ENCODE measurements around the gene MAPK14. TPM values are rescaled to one million over a fixed set of nuclear protein-coding genes. Genes with fewer than 3 reads are reported as not detected.
"Not testable (repeated sequence)": the region's sequence is repeated elsewhere in the genome, so short reads cannot be mapped to it uniquely, and the experiment has no call there.

MAPK14 gene
- total RNA-seq, 2 experiments from 2014 or later: 39.1 to 44.0 TPM

DNA sequence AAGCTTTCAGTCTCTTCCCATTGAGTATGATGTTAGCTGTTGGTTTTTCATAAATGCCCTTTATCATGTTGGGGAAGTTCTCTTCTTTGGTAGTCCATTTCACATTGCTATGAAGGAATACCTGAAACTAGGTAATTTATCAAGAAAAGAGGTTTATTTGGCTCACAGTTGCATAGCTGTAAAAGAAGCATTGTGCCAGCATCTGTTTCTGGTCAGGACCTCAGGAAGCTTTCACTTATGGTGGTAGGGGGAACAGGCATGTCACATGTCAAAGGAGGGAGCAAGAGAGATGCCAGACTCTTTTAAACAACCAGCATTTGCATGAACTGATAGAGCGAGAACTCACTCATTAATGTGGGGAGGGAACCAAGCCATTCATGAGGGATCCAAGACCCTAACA is 54.7 kb downstream of the MAPK14 start:
- peaks cover 1% of the 10 kb centered on the region for H3K9me3 Mint-ChIP-seq (ENCODE audit: low read depth)
- POLR2A ChIA-PET: interaction anchor here (0.7 kb wide), 2 partner anchors 48 to 55 kb away, joined by 3 read pairs; partner anchors contain the start of gene MAPK14
- intact Hi-C loops (cut with DNase I, micrococcal nuclease): no loop called here

DNA sequence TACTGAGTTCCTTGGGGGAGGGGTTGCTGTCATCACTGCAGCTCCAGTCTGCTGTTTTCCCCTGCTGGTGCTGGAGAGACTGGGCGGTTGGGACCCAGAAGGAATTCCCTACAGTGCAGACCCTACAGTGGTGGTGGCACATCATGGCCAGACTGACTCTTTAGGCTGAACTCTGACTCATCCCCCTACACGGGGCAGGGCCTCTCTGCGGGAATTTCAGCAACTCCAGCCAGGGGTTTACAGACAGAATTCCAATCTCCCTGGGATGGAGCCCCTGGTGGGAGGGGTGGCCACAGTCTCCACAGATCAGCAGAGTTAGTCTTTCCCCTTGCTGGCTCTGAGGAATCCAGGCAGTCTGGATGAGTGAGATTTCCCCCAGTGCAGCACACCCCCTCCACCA is 55.8 kb downstream of the MAPK14 start:
- POLR2A ChIA-PET: no interaction called here
- no peaks in the 10 kb centered on the region for H3K27me3 Mint-ChIP-seq
- intact Hi-C loops (cut with DNase I, micrococcal nuclease): no loop called here

More for the DNA sequence above, 54.7 kb downstream of the MAPK14 start:
- CTCF ChIA-PET: interaction anchor here (1.2 to 6.9 kb wide), 5 partner anchors 9 to 57 kb away, joined by 3 to 55 read pairs (median 4); no protein-coding TSS in a partner anchor
- Mint-ChIP-seq H3K4me1 (peaks cover 8% of the 10 kb centered on the region), H3K4me3 (no peak overlapping the region), H3K27me3 (no peaks in the 10 kb centered on the region), H3K36me3 (ENCODE audit: low read depth) (peaks cover 59% of the 10 kb centered on the region), H3K27ac (no peak overlapping the region)
- ATAC-seq (no peak), DNase-seq (no peak)

DNA sequence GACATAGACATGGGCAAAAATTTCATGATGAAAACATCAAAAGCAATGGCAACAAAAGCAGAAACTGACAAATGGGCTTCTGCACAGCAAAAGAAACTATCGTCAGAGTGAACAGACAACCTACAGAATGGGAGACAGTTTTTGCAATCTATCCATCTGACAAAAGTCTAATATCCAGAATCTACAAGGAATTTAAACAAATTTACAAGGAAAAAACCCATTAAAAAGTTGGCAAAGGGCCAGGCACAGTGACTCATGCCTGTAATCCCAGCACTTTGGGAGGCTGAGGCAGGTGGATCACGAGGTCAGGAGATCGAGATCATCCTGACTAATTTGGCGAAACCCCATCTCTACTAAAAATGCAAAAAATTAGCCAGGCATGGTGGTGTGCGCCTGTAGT is 60.6 kb downstream of the MAPK14 start:
- POLR2A ChIA-PET; ATAC-seq; H3K4me1 Mint-ChIP-seq; H3K9me3 Mint-ChIP-seq (ENCODE audit: low read depth); H3K27ac Mint-ChIP-seq; intact Hi-C loops (cut with DNase I, micrococcal nuclease); DNase-seq; CTCF ChIA-PET; H3K4me3 Mint-ChIP-seq; H3K27me3 Mint-ChIP-seq: not testable (repeated sequence)
- H3K36me3 Mint-ChIP-seq (ENCODE audit: low read depth): peaks cover 26% of the 10 kb centered on the region

More for the DNA sequence above, 55.8 kb downstream of the MAPK14 start:
- CTCF ChIA-PET: interaction anchor here (0.7 to 6.9 kb wide), 3 partner anchors 10 to 56 kb away, joined by 3 to 55 read pairs (median 5); partner anchors contain the start of gene MAPK14
- peaks cover 8% of the 10 kb centered on the region for H3K4me1 Mint-ChIP-seq
- H3K4me3 Mint-ChIP-seq: no peak overlapping the region
- peaks cover 3% of the 10 kb centered on the region for H3K9me3 Mint-ChIP-seq (ENCODE audit: low read depth)
- ATAC-seq (no peak), DNase-seq (no peak)
- no peak overlapping the region for H3K27ac Mint-ChIP-seq
- peaks cover 65% of the 10 kb centered on the region for H3K36me3 Mint-ChIP-seq (ENCODE audit: low read depth)

GRCh38 chr6:36089048-36089447 is 61.4 kb downstream of the MAPK14 start:
- H3K4me3 Mint-ChIP-seq: no peak overlapping the region
- H3K9me3 Mint-ChIP-seq (ENCODE audit: low read depth): peaks cover 3% of the 10 kb centered on the region
- POLR2A ChIA-PET: no interaction called here
- intact Hi-C loops (cut with DNase I, micrococcal nuclease): no loop called here
- CTCF ChIA-PET: interaction anchor here (1.2 to 1.3 kb wide), 3 partner anchors 51 to 62 kb away, joined by 3 to 6 read pairs (median 3); no protein-coding TSS in a partner anchor
- no peak for DNase-seq
- peaks cover 18% of the 10 kb centered on the region for H3K36me3 Mint-ChIP-seq (ENCODE audit: low read depth)
- no peaks in the 10 kb centered on the region for H3K27me3 Mint-ChIP-seq
- peaks cover 11% of the 10 kb centered on the region for H3K4me1 Mint-ChIP-seq
- H3K27ac Mint-ChIP-seq: no peak overlapping the region
- no peak for ATAC-seq

DNA sequence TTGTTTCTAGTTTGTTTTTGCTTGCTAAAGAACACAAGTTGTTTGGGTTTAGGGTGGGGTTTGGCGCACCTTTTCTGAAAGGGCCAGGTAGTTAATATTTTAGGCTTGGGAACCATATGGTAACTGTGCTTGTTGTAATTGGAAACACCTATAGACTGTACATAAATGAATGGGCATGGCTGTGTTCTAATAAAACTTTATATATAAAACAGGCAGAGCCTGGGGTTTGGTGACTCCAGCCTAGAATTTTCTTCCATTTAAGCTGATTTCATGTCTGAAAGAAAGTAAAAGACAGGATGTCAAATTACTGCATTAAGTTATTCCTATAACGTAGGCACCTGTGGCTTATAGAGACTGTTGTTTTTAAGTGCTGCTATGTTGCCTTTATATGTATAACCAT is 66.6 kb downstream of the MAPK14 start:
- peaks cover 4% of the 10 kb centered on the region for H3K36me3 Mint-ChIP-seq (ENCODE audit: low read depth)
- H3K4me1 Mint-ChIP-seq: peaks cover 32% of the 10 kb centered on the region
- ATAC-seq (no peak), DNase-seq (no peak)
- ChIA-PET POLR2A (interaction anchor here (1.0 kb wide), 1 partner anchor 66 kb away, joined by 8 read pairs; the partner anchor contains the start of gene MAPK14), CTCF (interaction anchor here (0.6 to 9.5 kb wide), 38 partner anchors 10 to 754 kb away, joined by 3 to 183 read pairs (median 5); partner anchors contain the start of genes MAPK14 and SLC26A8)
- no peak overlapping the region for H3K4me3 Mint-ChIP-seq
- H3K9me3 Mint-ChIP-seq (ENCODE audit: low read depth): no peaks in the 10 kb centered on the region
- no peaks in the 10 kb centered on the region for H3K27me3 Mint-ChIP-seq
- no peak overlapping the region for H3K27ac Mint-ChIP-seq
- intact Hi-C loops (cut with DNase I, micrococcal nuclease): loop anchor here in 1 of 2 experiments (2.0 kb wide), 2 partner anchors 37 to 173 kb away; partner anchors contain the start of genes MAPK13 and SRPK1

DNA sequence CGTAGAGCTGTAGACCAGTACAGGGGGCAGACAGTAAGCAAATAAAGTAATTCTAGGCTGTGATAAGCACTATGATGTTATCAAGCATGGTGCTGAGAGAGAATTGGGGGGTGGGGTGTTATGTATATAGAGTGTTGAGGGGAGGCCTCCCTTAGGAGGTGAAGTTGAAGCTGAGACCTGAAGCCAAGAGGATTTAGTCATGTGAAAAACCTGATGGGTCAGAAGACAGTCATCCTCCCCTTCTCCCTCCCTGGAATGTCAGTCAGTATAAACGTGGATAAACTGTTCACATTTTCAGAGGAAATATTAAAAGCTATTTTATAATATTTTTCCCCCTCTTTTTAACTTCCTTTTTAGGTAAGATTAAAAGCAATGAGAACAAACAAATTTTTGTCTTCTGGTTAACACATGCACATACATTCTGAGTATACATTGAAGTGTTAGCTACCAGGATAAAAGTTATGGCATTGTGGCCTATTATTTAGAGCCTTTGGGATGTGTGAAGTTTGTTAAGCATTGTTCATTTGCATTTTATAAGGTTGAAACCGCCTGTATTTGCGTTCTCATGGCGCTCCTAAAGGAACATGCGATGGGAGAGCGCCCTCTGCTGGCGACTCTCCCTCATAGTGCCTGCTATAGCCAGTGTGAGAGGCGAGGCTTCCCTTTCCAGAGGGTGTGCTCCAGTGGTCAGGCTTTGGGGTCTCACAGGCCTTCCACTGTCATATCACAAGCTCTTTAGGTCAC is 67.3 kb downstream of the MAPK14 start:
- CTCF ChIA-PET: interaction anchor here (0.5 to 9.5 kb wide), 58 partner anchors 11 to 753 kb away, joined by 3 to 183 read pairs (median 4); partner anchors contain the start of genes MAPK14 and SLC26A8
- H3K27ac Mint-ChIP-seq: peak overlapping the region; percentile 35
- H3K36me3 Mint-ChIP-seq (ENCODE audit: low read depth): peaks cover 4% of the 10 kb centered on the region
- no peak overlapping the region for H3K4me3 Mint-ChIP-seq
- no peaks in the 10 kb centered on the region for H3K27me3 Mint-ChIP-seq
- peak; percentile 92 for DNase-seq
- H3K9me3 Mint-ChIP-seq (ENCODE audit: low read depth): no peaks in the 10 kb centered on the region
- intact Hi-C loops (cut with DNase I, micrococcal nuclease): loop anchor here (1.0 to 2.0 kb wide), 4 partner anchors 36 to 174 kb away; partner anchors contain the start of genes MAPK14 (in 2 of the 2), MAPK13 (in 1 of the 2) and SRPK1 (in 1 of the 2)
- POLR2A ChIA-PET: interaction anchor here (1.0 kb wide), 1 partner anchor 67 kb away, joined by 8 read pairs; the partner anchor contains the start of gene MAPK14
- peak; percentile 87 for ATAC-seq
- H3K4me1 Mint-ChIP-seq: peaks cover 39% of the 10 kb centered on the region

- CTCF ChIA-PET: interaction anchor here (0.5 to 9.5 kb wide), 36 partner anchors 10 to 276 kb away, joined by 3 to 183 read pairs (median 5); partner anchors contain the start of genes MAPK14 and SLC26A8
- Mint-ChIP-seq H3K36me3 (ENCODE audit: low read depth) (peaks cover 4% of the 10 kb centered on the region), H3K4me1 (peaks cover 46% of the 10 kb centered on the region), H3K4me3 (no peak overlapping the region), H3K9me3 (ENCODE audit: low read depth) (no peaks in the 10 kb centered on the region), H3K27ac (no peak overlapping the region), H3K27me3 (no peaks in the 10 kb centered on the region)
- intact Hi-C loops (cut with DNase I, micrococcal nuclease): loop anchor here (1.0 to 2.0 kb wide), 4 partner anchors 35 to 175 kb away; partner anchors contain the start of genes MAPK14 (in 2 of the 2), MAPK13 (in 1 of the 2) and SRPK1 (in 1 of the 2)
- ATAC-seq (peak; percentile 24), DNase-seq (no peak)
- POLR2A ChIA-PET: no interaction called here
Measured at GRCh38 chr6:36095497-36096391, 68.1 kb downstream of the MAPK14 start.

- CTCF ChIA-PET: interaction anchor here (1.7 to 9.5 kb wide), 2 partner anchors 21 to 72 kb away, joined by 4 to 183 read pairs; partner anchors contain the start of genes MAPK14 and SLC26A8
- intact Hi-C loops (cut with DNase I, micrococcal nuclease): no loop called here
Measured at GRCh38 chr6:36098253-36098919, 70.8 kb downstream of the MAPK14 start.

GRCh38 chr6:36098920-36099647 is 71.5 kb downstream of the MAPK14 start:
- intact Hi-C loops (cut with DNase I, micrococcal nuclease): no loop called here
- ChIA-PET CTCF (interaction anchor here (0.6 to 9.5 kb wide), 3 partner anchors 20 to 261 kb away, joined by 3 to 183 read pairs (median 4); partner anchors contain the start of genes MAPK14 and SLC26A8), POLR2A (no interaction called here)
- H3K27ac Mint-ChIP-seq: peak overlapping the region; percentile 67
- H3K9me3 Mint-ChIP-seq (ENCODE audit: low read depth): no peaks in the 10 kb centered on the region
- ATAC-seq: no peak
- peaks cover 47% of the 10 kb centered on the region for H3K4me1 Mint-ChIP-seq
- no peaks in the 10 kb centered on the region for H3K27me3 Mint-ChIP-seq
- DNase-seq: no peak
- no peak overlapping the region for H3K4me3 Mint-ChIP-seq
- H3K36me3 Mint-ChIP-seq (ENCODE audit: low read depth): peaks cover 15% of the 10 kb centered on the region

More at GRCh38 chr6:36098253-36098919, 70.8 kb downstream of the MAPK14 start:
- H3K27ac Mint-ChIP-seq: no peak overlapping the region
- peaks cover 49% of the 10 kb centered on the region for H3K4me1 Mint-ChIP-seq
- peaks cover 10% of the 10 kb centered on the region for H3K36me3 Mint-ChIP-seq (ENCODE audit: low read depth)
- no peaks in the 10 kb centered on the region for H3K9me3 Mint-ChIP-seq (ENCODE audit: low read depth)
- H3K4me3 Mint-ChIP-seq: no peak overlapping the region
- DNase-seq (no peak), ATAC-seq (no peak)
- H3K27me3 Mint-ChIP-seq: no peaks in the 10 kb centered on the region
- POLR2A ChIA-PET: no interaction called here

Data from activated CD4-positive, alpha-beta T cell treated with anti-CD3 and anti-CD28 coated beads for 36 hours (primary cell).